K562 (cell line): ENCODE results near the gene HSPH1. TPM values are rescaled to one million over a fixed set of nuclear protein-coding genes. Genes with fewer than 3 reads are reported as not detected.

ENCODE experiments used
- ATAC-seq: fragments of 200-7000 bp; cut with Tn5 transposase; 3 replicates; pipeline ENCODE4 v1.9.1; 2020; ENCODE audit warnings: moderate library complexity
- BruUV-seq: library from RNA; stranded (reverse); fragments of 400-500 nt; replicated peaks from 2 replicates; lab custom pipeline; 2021; lab: Mats Ljungman, UMichigan
- CTCF ChIA-PET: fragments of 300-600 bp; formaldehyde crosslinking; extraction: SDS; loops from one replicate; lab custom pipeline; 2021; ENCODE audit warnings: low intra/inter-chr PET ratio; lab: Yijun Ruan, JAX
- POLR2A ChIA-PET: fragments of 300-600, 350-650 bp; sonication (Branson Sonifier 250); formaldehyde crosslinking; extraction: SDS; loops from one replicate; lab custom pipeline; 2021; ENCODE audit warnings: antibody characterized with exemption, inconsistent platforms; lab: Yijun Ruan, JAX
- DNase-seq, 4 experiments: peaks; one replicate each; pipeline versions ENCODE4 v3.0.0 to v3.0.0-alpha.2; 2011 to 2018; ENCODE audit warnings: low spot score in 3 of 4, mixed read lengths in 3 of 4; ENCODE audit errors: extremely low read depth in 1 of 4
- FAIRE-seq: peaks from 2 replicates; lab custom pipeline; 2011; peaks lifted over from hg19 to GRCh38; lab: Jason Lieb, UNC
- H2AFZ ChIP-seq: 2 replicates; pipeline ENCODE4 v1.6.0; 2011; ENCODE audit warnings: low read depth, low read length, control low read depth, inconsistent platforms
- H3K27ac ChIP-seq: fragments of 200-600 bp; 3 replicates; pipeline ENCODE4 v1.8.0; 2011; ENCODE audit warnings: low read depth, mild to moderate bottlenecking, control low read depth, inconsistent platforms, low read length, moderate library complexity, mixed read lengths; ENCODE audit errors: extremely low read depth
- H3K27me3 ChIP-seq, 2 experiments: fragments of 300-600 bp in 1 of 2; 2 replicates in 1 of 2; 3 replicates in 1 of 2; pipeline versions ENCODE4 v1.6.0 to v1.8.0; 2011; ENCODE audit warnings: inconsistent platforms in 2 of 2, low read length in 2 of 2, mild to moderate bottlenecking in 1 of 2, mixed read lengths in 1 of 2, moderate library complexity in 1 of 2; ENCODE audit not compliant: control insufficient read depth in 2 of 2, insufficient read depth in 2 of 2
- H3K36me3 ChIP-seq: fragments of 300-600 bp; 3 replicates; pipeline ENCODE4 v1.8.0; 2011; ENCODE audit warnings: mild to moderate bottlenecking, low read length, inconsistent platforms; ENCODE audit not compliant: control insufficient read depth, insufficient read depth
- H3K4me1 ChIP-seq, 2 experiments: fragments of 200-600 bp in 1 of 2; replicated peaks in 1 of 2; 2 replicates in 1 of 2; 3 replicates in 1 of 2; pipeline versions ENCODE4 v1.5.1 to v1.8.0; 2011; ENCODE audit warnings: inconsistent platforms in 2 of 2, low read length in 2 of 2, mild to moderate bottlenecking in 1 of 2, mixed read lengths in 1 of 2, moderate library complexity in 1 of 2; ENCODE audit not compliant: control insufficient read depth in 2 of 2, insufficient read depth in 2 of 2
- H3K4me2 ChIP-seq: 2 replicates; pipeline ENCODE4 v1.6.1; 2011; ENCODE audit warnings: low read length, control low read depth, inconsistent platforms, mixed read lengths; ENCODE audit not compliant: insufficient read depth
- H3K4me3 ChIP-seq: fragments of 200-600 bp; sonication (generic), shearing (Covaris generic); 2 replicates; pipeline ENCODE4 v1.5.1; 2016; ENCODE audit warnings: control low read depth, inconsistent platforms
- H3K79me2 ChIP-seq: fragments of 200-600 bp; 3 replicates; pipeline ENCODE4 v1.8.0; 2011; ENCODE audit warnings: low read length, inconsistent platforms; ENCODE audit not compliant: control insufficient read depth, insufficient read depth
- H3K9ac ChIP-seq, 2 experiments: 2 replicates each; pipeline versions ENCODE4 v1.6.0 to v1.6.1; 2011; ENCODE audit warnings: low read depth in 2 of 2, low read length in 2 of 2, control low read depth in 1 of 2, inconsistent platforms in 1 of 2, mild to moderate bottlenecking in 1 of 2, mixed read lengths in 1 of 2; ENCODE audit not compliant: insufficient read depth in 1 of 2
- H3K9me1 ChIP-seq: one replicate; pipeline ENCODE4 v1.6.0; 2011; ENCODE audit warnings: inconsistent platforms, mild to moderate bottlenecking, low read length, moderate library complexity; ENCODE audit not compliant: control insufficient read depth, insufficient read depth
- H3K9me3 ChIP-seq: replicated peaks from 2 replicates; pipeline ENCODE4 v1.5.1; 2011; ENCODE audit warnings: low read depth, low read length, inconsistent platforms; ENCODE audit not compliant: control insufficient read depth, insufficient read depth
- H4K20me1 ChIP-seq: replicated peaks from 2 replicates; pipeline ENCODE4 v1.6.1; 2011; ENCODE audit warnings: low read length, inconsistent platforms, mixed read lengths; ENCODE audit not compliant: control insufficient read depth, insufficient read depth
- HMGN3 ChIP-seq: IDR thresholded peaks from 2 replicates; pipeline ENCODE4 v1.6.1; 2011; ENCODE audit warnings: borderline replicate concordance, low read depth, mild to moderate bottlenecking, mixed read lengths, low read length; ENCODE audit not compliant: insufficient read length; ENCODE audit errors: extremely low read depth
- MTF1 ChIP-seq: fragments of 250-450 bp; sonication (Bioruptor Pico); IDR thresholded peaks from 2 replicates; pipeline ENCODE4 v1.9.0; 2021; ENCODE audit warnings: moderate library complexity, mild to moderate bottlenecking, inconsistent platforms, borderline replicate concordance
- NCOA4 ChIP-seq: fragments of 450-650 bp; IDR thresholded peaks from 2 replicates; pipeline ENCODE4 v1.6.1; 2018; ENCODE audit warnings: mild to moderate bottlenecking; ENCODE audit not compliant: partially characterized antibody
- PRMT5 ChIP-seq: sonication (generic); formaldehyde crosslinking; IDR thresholded peaks from 2 replicates; pipeline ENCODE4 v1.5.0; 2020; ENCODE audit warnings: missing genetic modification reagents
- PTRF ChIP-seq: fragments of 450-650 bp; IDR thresholded peaks from 2 replicates; pipeline ENCODE4 v1.6.1; 2016; ENCODE audit warnings: mild to moderate bottlenecking, missing genetic modification characterization, missing compliant biosample characterization
- PURB ChIP-seq: sonication (generic); formaldehyde crosslinking; IDR thresholded peaks from 2 replicates; pipeline ENCODE4 v1.9.0; 2021; ENCODE audit warnings: low read depth, mild to moderate bottlenecking, missing genetic modification reagents
- RBFOX2 ChIP-seq: fragments of 200-400 bp; formaldehyde crosslinking; IDR thresholded peaks from 2 replicates; pipeline ENCODE4 v1.6.1; 2017; ENCODE audit warnings: low read depth, mild to moderate bottlenecking, low read length, moderate library complexity
- RBM22 ChIP-seq: fragments of 200-400 bp; formaldehyde crosslinking; IDR thresholded peaks from 2 replicates; pipeline ENCODE4 v1.6.1; 2018; ENCODE audit warnings: low read length, low read depth; ENCODE audit not compliant: poor library complexity, severe bottlenecking
- RBM34 ChIP-seq: fragments of 200-400 bp; formaldehyde crosslinking; IDR thresholded peaks from 2 replicates; pipeline ENCODE4 v1.6.1; 2018; ENCODE audit warnings: low read length, borderline replicate concordance; ENCODE audit not compliant: insufficient read depth
- RBM39 ChIP-seq: fragments of 200-400 bp; formaldehyde crosslinking; optimal IDR thresholded peaks from 2 replicates; pipeline ENCODE3; 2018; ENCODE audit warnings: low read depth, low read length
- SAFB ChIP-seq: fragments of 200-400 bp; formaldehyde crosslinking; IDR thresholded peaks from 2 replicates; pipeline ENCODE4 v1.6.1; 2017; ENCODE audit warnings: low read depth, low read length, borderline replicate concordance
- SIX5 ChIP-seq, 2 experiments: IDR thresholded peaks; 2 replicates each; pipeline ENCODE4 v1.6.1; 2011; ENCODE audit warnings: low read length in 2 of 2, borderline replicate concordance in 1 of 2, low read depth in 1 of 2, mild to moderate bottlenecking in 1 of 2, moderate library complexity in 1 of 2; ENCODE audit not compliant: insufficient read depth in 1 of 2
- TAF9B ChIP-seq: fragments of 450-650 bp; IDR thresholded peaks from 2 replicates; pipeline ENCODE4 v1.6.1; 2018; ENCODE audit warnings: mild to moderate bottlenecking; ENCODE audit not compliant: partially characterized antibody
- TCF3 ChIP-seq: sonication (generic); formaldehyde crosslinking; IDR thresholded peaks from 2 replicates; pipeline ENCODE4 v1.4.0; 2020; ENCODE audit warnings: mild to moderate bottlenecking, missing genetic modification reagents
- ZNF3 ChIP-seq: fragments of 250-450 bp; sonication (Bioruptor Pico); IDR thresholded peaks from 2 replicates; pipeline ENCODE4 v1.5.0; 2021; ENCODE audit warnings: mild to moderate bottlenecking, moderate library complexity
- ZNF696 ChIP-seq: fragments of 250-450 bp; sonication (Bioruptor Pico); conservative IDR thresholded peaks from 2 replicates; pipeline ENCODE4 v1.4.0; 2020; ENCODE audit warnings: mild to moderate bottlenecking, moderate library complexity
- ZNF75A ChIP-seq: fragments of 450-650 bp; formaldehyde crosslinking; IDR thresholded peaks from 2 replicates; pipeline ENCODE4 v1.4.0; 2020; ENCODE audit warnings: mild to moderate bottlenecking
- ZNF785 ChIP-seq: fragments of 250-450 bp; sonication (Bioruptor Pico); IDR thresholded peaks from 2 replicates; pipeline ENCODE4 v1.4.0; 2020; ENCODE audit warnings: mild to moderate bottlenecking
- in situ Hi-C: fragments of 300-500 bp; cut with MboI; formaldehyde crosslinking; loops from 4 replicates; pipeline ENCODE4 v1.15.0; 2018; ENCODE audit warnings: inconsistent platforms, mixed read lengths
- intact Hi-C: fragments of 100-400 bp; cut with micrococcal nuclease; formaldehyde crosslinking; loops from 2 replicates; pipeline ENCODE4 v1.14.2; 2022
- polyA plus RNA-seq, 8 experiments: library from polyadenylated mRNA; depleted of rRNA in 4 of 8; stranded (reverse) in 5 of 8; unstranded in 3 of 8; fragments of >200 nt; fragmentation: Nextera tagmentation in 2 of 8; fragmentation: Illumina TruSeq in 1 of 8; extraction: Ambion mirVana in 2 of 8; extraction: Trizol in 1 of 8; gene quantifications; 2 replicates each; pipeline versions ENCODE4 v1.2.1 to v1.2.3, GENCODE V29; 2011 to 2014; ENCODE audit warnings: inconsistent platforms in 1 of 8, missing spikeins in 1 of 8
- total RNA-seq, 7 experiments: library from RNA; depleted of rRNA in 6 of 7; stranded (reverse); fragments of >200 nt in 6 of 7; fragmentation: Illumina TruSeq in 2 of 7; extraction: Trizol in 2 of 7; gene quantifications; 2 replicates each; pipeline versions ENCODE4 v1.2.1 to v1.2.3, GENCODE V29; 2011 to 2021; ENCODE audit warnings: low replicate concordance in 1 of 7
- TF ChIP-seq, protein P1 (sequence below): sonication (generic); formaldehyde crosslinking; IDR thresholded peaks from 2 replicates; pipeline ENCODE4 v1.8.1; 2023; ENCODE audit warnings: mild to moderate bottlenecking, missing genetic modification reagents, moderate library complexity
- TF ChIP-seq, protein P2 (sequence below): fragments of 450-650 bp; formaldehyde crosslinking; IDR thresholded peaks from 2 replicates; pipeline ENCODE4 v1.4.0; 2020; ENCODE audit warnings: mild to moderate bottlenecking, moderate library complexity

HSPH1 gene
- total and polyA plus RNA-seq, 9 of the 15 experiments (the other 6 are each of a cell fraction or from before 2014, with no cell fraction given): 34.6 to 104 (median 64.7) TPM

DNA sequence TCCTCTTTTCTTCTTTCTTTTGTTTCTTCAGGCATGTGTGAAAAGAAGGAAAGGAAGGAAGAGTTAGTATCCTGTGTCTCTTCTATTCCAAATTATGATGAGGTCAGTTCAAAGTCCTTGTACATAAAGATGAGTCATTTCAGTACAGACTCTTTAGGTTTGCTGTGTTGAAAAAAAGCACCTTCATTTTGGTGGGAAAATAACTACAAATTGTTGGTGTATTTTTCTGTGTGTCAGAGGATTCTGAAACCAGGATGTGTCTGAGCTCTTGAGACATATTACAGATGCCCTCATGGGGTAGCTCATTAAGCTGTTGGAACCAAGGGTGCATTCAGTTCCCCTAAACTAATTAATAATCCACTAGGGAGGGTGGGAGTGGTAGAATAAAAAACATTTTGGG lies 5.8 kb upstream of the HSPH1 start:
- Histone ChIP-seq H3K36me3 (no peaks in the 10 kb centered on the region), H4K20me1 (no peaks in the 10 kb centered on the region), H3K27me3 (no peaks in the 10 kb centered on the region), H3K79me2 (peaks cover 9% of the 10 kb centered on the region; the same call in 1 of the 3 replicates), H3K4me3 (no peak overlapping the region), H2AFZ (no peak overlapping the region), H3K4me2 (no peak overlapping the region), H3K9ac (no peak overlapping the region), H3K4me1 (no peaks in the 10 kb centered on the region)
- BruUV-seq: no TSS peak
- no peak for FAIRE-seq
- ATAC-seq: no peak
- POLR2A ChIA-PET: interaction anchor here (0.5 kb wide), 1 partner anchor 297 kb away, joined by 3 read pairs; no protein-coding TSS in a partner anchor
- TF ChIP-seq HMGN3: no peak
- no peak for TF ChIP-seq PURB
- TF ChIP-seq ZNF75A (CRISPR knock-in tag): no peak
- TF ChIP-seq RBM34: no peak
- no peak for TF ChIP-seq PRMT5 (CRISPR knock-in tag)
- no peak for TF ChIP-seq SAFB
- no peak for TF ChIP-seq PTRF (tag)
- TF ChIP-seq TCF3 (CRISPR knock-in tag): no peak
- TF ChIP-seq, protein P1, sequence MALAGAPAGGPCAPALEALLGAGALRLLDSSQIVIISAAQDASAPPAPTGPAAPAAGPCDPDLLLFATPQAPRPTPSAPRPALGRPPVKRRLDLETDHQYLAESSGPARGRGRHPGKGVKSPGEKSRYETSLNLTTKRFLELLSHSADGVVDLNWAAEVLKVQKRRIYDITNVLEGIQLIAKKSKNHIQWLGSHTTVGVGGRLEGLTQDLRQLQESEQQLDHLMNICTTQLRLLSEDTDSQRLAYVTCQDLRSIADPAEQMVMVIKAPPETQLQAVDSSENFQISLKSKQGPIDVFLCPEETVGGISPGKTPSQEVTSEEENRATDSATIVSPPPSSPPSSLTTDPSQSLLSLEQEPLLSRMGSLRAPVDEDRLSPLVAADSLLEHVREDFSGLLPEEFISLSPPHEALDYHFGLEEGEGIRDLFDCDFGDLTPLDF (CRISPR knock-in tag): no peak
- no peak for TF ChIP-seq RBM22
- no peak for TF ChIP-seq SIX5 (IDR thresholded peaks at IDR 0.05; ENCODE audit: borderline replicate concordance in 1 of 2, insufficient read depth in 1 of 2, low read depth in 1 of 2, low read length in 2 of 2)
- TF ChIP-seq ZNF696 (CRISPR knock-in tag): no peak
- TF ChIP-seq, protein P2, sequence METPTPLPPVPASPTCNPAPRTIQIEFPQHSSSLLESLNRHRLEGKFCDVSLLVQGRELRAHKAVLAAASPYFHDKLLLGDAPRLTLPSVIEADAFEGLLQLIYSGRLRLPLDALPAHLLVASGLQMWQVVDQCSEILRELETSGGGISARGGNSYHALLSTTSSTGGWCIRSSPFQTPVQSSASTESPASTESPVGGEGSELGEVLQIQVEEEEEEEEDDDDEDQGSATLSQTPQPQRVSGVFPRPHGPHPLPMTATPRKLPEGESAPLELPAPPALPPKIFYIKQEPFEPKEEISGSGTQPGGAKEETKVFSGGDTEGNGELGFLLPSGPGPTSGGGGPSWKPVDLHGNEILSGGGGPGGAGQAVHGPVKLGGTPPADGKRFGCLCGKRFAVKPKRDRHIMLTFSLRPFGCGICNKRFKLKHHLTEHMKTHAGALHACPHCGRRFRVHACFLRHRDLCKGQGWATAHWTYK (CRISPR knock-in tag): no peak
- TF ChIP-seq ZNF3: no peak
- TF ChIP-seq RBFOX2: no peak
- no peak for TF ChIP-seq RBM39
- no peak for TF ChIP-seq MTF1 (CRISPR knock-in tag)
- TF ChIP-seq NCOA4: no peak
- no peak for TF ChIP-seq TAF9B
- TF ChIP-seq ZNF785 (CRISPR knock-in tag): no peak
- TF ChIP-seq, all 486 proteins: peak for 0
- Histone ChIP-seq H3K9me3 (no peaks in the 10 kb centered on the region), H3K27ac (no peak overlapping the region), H3K9me1 (no peaks in the 10 kb centered on the region)
- CTCF ChIA-PET: no interaction called here
- intact Hi-C loops (no loop called here), in situ Hi-C loops (no loop called here)
- DNase-seq: no peak
